SK-N-SH treated with all-trans-retinoic acid at 6 μM for 48 hours (cell line): ENCODE data around the gene RNF167.

Experiments used
- ARNTL ChIP-seq: fragments of 450-650 bp; formaldehyde crosslinking; IDR thresholded peaks from 2 replicates; pipeline ENCODE4 v1.5.0; 2020; ENCODE audit warnings: low read depth, mild to moderate bottlenecking, moderate library complexity, borderline replicate concordance
- CSDC2 ChIP-seq: fragments of 250-450 bp; sonication (Bioruptor Pico); IDR thresholded peaks from 2 replicates; pipeline ENCODE4 v1.5.0; 2020; ENCODE audit warnings: mild to moderate bottlenecking, moderate library complexity
- GLIS3 ChIP-seq: fragments of 250-450 bp; sonication (Bioruptor Pico); IDR thresholded peaks from 2 replicates; pipeline ENCODE4 v1.5.0; 2020; ENCODE audit warnings: mild to moderate bottlenecking, moderate library complexity
- OSR1 ChIP-seq: fragments of 250-450 bp; sonication (Bioruptor Pico); IDR thresholded peaks from 2 replicates; pipeline ENCODE4 v1.8.0; 2022; ENCODE audit warnings: moderate library complexity, mild to moderate bottlenecking, inconsistent platforms
- SNAI2 ChIP-seq: fragments of 250-450 bp; sonication (Bioruptor Pico); IDR thresholded peaks from 2 replicates; pipeline ENCODE4 v1.5.0; 2020; ENCODE audit warnings: mild to moderate bottlenecking, moderate library complexity
- TCF4 ChIP-seq: fragments of 250-450 bp; sonication (Bioruptor Pico); IDR thresholded peaks from 2 replicates; pipeline ENCODE4 v1.8.0; 2021; ENCODE audit warnings: mild to moderate bottlenecking, moderate library complexity, borderline replicate concordance
- TOX ChIP-seq: fragments of 250-450 bp; sonication (Bioruptor Pico); IDR thresholded peaks from 2 replicates; pipeline ENCODE4 v1.8.0; 2021; ENCODE audit warnings: mild to moderate bottlenecking, moderate library complexity, borderline replicate concordance
- ZC3H10 ChIP-seq: fragments of 250-450 bp; sonication (Bioruptor Pico); IDR thresholded peaks from 2 replicates; pipeline ENCODE4 v1.5.1; 2021; ENCODE audit warnings: mild to moderate bottlenecking, moderate library complexity
- ZFP3 ChIP-seq: fragments of 250-450 bp; sonication (Bioruptor Pico); IDR thresholded peaks from 2 replicates; pipeline ENCODE4 v1.5.0; 2020; ENCODE audit warnings: mild to moderate bottlenecking, moderate library complexity
- ZFP30 ChIP-seq: fragments of 450-650 bp; formaldehyde crosslinking; IDR thresholded peaks from 2 replicates; pipeline ENCODE4 v1.5.0; 2022; ENCODE audit warnings: mild to moderate bottlenecking, moderate library complexity
- TF ChIP-seq, protein P1 (sequence below): fragments of 250-450 bp; sonication (Bioruptor Pico); IDR thresholded peaks from 2 replicates; pipeline ENCODE4 v1.5.1; 2021; ENCODE audit warnings: mild to moderate bottlenecking, moderate library complexity
- TF ChIP-seq, protein P2 (sequence below): fragments of 250-450 bp; sonication (Bioruptor Pico); IDR thresholded peaks from 2 replicates; pipeline ENCODE4 v1.5.1; 2020; ENCODE audit warnings: low read depth, mild to moderate bottlenecking, moderate library complexity
- TF ChIP-seq, protein P3 (sequence below): fragments of 250-450 bp; sonication (Bioruptor Pico); IDR thresholded peaks from 2 replicates; pipeline ENCODE4 v1.8.0; 2020; ENCODE audit warnings: mild to moderate bottlenecking, moderate library complexity, borderline replicate concordance
- TF ChIP-seq, protein P4 (sequence below): fragments of 250-450 bp; sonication (Bioruptor Pico); IDR thresholded peaks from 2 replicates; pipeline ENCODE4 v1.5.0; 2020; ENCODE audit warnings: mild to moderate bottlenecking, moderate library complexity

DNA sequence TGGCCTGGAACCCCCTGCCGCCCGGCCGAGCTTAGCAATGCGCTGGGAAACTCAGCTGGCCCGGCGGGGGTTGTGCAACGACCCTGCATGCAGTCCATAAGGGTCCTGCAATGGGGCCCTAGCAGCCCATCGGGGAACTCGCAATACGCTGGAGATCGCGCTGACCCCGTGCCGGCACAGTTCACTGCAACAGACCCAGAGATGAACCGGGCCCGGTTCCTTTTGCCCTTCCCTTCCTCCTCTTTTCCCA, 597 bp upstream of the RNF167 start:
- TF ChIP-seq, protein P1, sequence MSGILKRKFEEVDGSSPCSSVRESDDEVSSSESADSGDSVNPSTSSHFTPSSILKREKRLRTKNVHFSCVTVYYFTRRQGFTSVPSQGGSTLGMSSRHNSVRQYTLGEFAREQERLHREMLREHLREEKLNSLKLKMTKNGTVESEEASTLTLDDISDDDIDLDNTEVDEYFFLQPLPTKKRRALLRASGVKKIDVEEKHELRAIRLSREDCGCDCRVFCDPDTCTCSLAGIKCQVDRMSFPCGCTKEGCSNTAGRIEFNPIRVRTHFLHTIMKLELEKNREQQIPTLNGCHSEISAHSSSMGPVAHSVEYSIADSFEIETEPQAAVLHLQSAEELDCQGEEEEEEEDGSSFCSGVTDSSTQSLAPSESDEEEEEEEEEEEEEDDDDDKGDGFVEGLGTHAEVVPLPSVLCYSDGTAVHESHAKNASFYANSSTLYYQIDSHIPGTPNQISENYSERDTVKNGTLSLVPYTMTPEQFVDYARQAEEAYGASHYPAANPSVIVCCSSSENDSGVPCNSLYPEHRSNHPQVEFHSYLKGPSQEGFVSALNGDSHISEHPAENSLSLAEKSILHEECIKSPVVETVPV (CRISPR knock-in tag) = no peak
- TF ChIP-seq ZFP30 (CRISPR knock-in tag) = no peak
- TF ChIP-seq SNAI2 (CRISPR knock-in tag) = no peak
- TF ChIP-seq, protein P2, sequence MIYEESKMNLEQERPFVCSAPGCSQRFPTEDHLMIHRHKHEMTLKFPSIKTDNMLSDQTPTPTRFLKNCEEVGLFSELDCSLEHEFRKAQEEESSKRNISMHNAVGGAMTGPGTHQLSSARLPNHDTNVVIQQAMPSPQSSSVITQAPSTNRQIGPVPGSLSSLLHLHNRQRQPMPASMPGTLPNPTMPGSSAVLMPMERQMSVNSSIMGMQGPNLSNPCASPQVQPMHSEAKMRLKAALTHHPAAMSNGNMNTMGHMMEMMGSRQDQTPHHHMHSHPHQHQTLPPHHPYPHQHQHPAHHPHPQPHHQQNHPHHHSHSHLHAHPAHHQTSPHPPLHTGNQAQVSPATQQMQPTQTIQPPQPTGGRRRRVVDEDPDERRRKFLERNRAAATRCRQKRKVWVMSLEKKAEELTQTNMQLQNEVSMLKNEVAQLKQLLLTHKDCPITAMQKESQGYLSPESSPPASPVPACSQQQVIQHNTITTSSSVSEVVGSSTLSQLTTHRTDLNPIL (CRISPR knock-in tag) = no peak
- TF ChIP-seq, protein P3, sequence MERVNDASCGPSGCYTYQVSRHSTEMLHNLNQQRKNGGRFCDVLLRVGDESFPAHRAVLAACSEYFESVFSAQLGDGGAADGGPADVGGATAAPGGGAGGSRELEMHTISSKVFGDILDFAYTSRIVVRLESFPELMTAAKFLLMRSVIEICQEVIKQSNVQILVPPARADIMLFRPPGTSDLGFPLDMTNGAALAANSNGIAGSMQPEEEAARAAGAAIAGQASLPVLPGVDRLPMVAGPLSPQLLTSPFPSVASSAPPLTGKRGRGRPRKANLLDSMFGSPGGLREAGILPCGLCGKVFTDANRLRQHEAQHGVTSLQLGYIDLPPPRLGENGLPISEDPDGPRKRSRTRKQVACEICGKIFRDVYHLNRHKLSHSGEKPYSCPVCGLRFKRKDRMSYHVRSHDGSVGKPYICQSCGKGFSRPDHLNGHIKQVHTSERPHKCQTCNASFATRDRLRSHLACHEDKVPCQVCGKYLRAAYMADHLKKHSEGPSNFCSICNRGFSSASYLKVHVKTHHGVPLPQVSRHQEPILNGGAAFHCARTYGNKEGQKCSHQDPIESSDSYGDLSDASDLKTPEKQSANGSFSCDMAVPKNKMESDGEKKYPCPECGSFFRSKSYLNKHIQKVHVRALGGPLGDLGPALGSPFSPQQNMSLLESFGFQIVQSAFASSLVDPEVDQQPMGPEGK (CRISPR knock-in tag) = no peak
- TF ChIP-seq TCF4 (CRISPR knock-in tag) = no peak
- TF ChIP-seq ZFP3 (CRISPR knock-in tag) = no peak
- TF ChIP-seq, protein P4, sequence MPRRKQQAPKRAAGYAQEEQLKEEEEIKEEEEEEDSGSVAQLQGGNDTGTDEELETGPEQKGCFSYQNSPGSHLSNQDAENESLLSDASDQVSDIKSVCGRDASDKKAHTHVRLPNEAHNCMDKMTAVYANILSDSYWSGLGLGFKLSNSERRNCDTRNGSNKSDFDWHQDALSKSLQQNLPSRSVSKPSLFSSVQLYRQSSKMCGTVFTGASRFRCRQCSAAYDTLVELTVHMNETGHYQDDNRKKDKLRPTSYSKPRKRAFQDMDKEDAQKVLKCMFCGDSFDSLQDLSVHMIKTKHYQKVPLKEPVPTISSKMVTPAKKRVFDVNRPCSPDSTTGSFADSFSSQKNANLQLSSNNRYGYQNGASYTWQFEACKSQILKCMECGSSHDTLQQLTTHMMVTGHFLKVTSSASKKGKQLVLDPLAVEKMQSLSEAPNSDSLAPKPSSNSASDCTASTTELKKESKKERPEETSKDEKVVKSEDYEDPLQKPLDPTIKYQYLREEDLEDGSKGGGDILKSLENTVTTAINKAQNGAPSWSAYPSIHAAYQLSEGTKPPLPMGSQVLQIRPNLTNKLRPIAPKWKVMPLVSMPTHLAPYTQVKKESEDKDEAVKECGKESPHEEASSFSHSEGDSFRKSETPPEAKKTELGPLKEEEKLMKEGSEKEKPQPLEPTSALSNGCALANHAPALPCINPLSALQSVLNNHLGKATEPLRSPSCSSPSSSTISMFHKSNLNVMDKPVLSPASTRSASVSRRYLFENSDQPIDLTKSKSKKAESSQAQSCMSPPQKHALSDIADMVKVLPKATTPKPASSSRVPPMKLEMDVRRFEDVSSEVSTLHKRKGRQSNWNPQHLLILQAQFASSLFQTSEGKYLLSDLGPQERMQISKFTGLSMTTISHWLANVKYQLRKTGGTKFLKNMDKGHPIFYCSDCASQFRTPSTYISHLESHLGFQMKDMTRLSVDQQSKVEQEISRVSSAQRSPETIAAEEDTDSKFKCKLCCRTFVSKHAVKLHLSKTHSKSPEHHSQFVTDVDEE (CRISPR knock-in tag) = no peak
- TF ChIP-seq ARNTL (CRISPR knock-in tag) = no peak
- no peak for TF ChIP-seq ZC3H10 (CRISPR knock-in tag)
- TF ChIP-seq CSDC2 (CRISPR knock-in tag) = no peak
- TF ChIP-seq TOX (CRISPR knock-in tag) = no peak
- no peak for TF ChIP-seq GLIS3
- no peak for TF ChIP-seq OSR1 (CRISPR knock-in tag)
